HG02588 (cell line): Measurements from ENCODE around the gene SPPL3.
"Not testable (repeated sequence)": the region's sequence is repeated elsewhere in the genome, so short reads cannot be mapped to it uniquely, and the experiment has no call there.

Experiments used
- ATAC-seq: cut with Tn5 transposase; IDR thresholded peaks from one replicate; pipeline ENCODE4 v1.9.1; 2021; ENCODE audit warnings: mild to moderate bottlenecking, moderate library complexity; ENCODE audit not compliant: unreplicated experiment

Gene SPPL3

DNA sequence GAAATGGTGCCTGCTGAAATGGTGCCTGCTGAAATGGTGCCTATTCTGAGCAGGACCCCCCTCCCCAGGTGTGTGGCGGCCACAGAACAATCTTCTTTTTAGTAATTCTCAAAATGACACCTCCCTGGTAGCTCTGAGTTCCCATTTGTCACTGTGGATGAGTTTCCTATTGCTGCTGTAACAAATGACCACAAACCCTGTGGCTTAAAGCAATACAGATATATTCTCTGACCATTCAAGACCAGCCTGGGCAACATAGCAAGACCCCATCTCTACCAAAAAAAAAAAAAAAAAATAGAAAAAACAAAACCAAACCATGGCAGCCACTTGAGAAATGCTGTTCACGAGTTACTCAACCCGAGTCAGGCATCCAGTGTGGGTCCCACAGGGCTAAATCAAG is 170.6 kb downstream of the SPPL3 start:
- ATAC-seq = no peak

DNA sequence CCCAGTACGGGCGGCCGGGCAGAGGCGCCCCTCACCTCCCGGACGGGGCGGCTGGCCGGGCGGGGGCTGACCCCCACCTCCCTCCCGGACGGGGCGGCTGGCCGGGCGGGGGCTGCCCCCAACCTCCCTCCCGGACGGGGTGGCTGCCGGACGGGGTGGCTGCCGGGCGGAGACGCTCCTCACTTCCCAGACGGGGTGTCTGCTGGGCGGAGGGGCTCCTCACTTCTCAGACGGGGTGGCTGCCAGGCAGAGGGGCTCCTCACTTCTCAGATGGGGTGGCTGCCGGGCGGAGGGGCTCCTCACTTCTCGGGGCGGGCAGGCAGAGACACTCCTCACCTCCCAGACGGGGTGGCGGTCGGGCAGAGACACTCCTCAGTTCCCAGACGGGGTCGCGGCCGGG is 172.0 kb downstream of the SPPL3 start:
- ATAC-seq = not testable (repeated sequence)

- no peak for ATAC-seq
Observed at GRCh38 chr12:120726961-120727360, 177.2 kb downstream of the SPPL3 start.

DNA sequence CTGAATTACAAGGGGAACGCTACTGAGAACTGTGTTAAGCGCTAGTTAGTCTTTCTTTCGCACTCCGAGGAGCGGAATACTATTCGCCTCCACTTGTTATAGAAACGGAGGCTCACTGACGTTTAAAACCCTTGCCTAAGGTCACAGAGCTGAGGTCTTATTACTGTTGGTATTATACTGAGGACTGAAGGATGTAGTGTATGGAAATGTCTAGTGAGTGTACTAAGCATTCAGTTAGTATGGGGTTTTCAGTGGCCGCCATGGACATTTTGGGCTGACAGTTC is 177.7 kb downstream of the SPPL3 start:
- no peak for ATAC-seq

- peak; percentile 93 for ATAC-seq
Observed at GRCh38 chr12:120725659-120726509, 178.3 kb downstream of the SPPL3 start, which contains the start of gene ACADS. Gene ACADS, plus strand, starts transcription at chr12:120725826. Its CDS starts 60 bp downstream, at chr12:120725886.

GRCh38 chr12:120725151-120725658 is 179.0 kb downstream of the SPPL3 start:
- ATAC-seq = no peak

GRCh38 chr12:120724720-120725119 is 179.4 kb downstream of the SPPL3 start:
- no peak for ATAC-seq

DNA sequence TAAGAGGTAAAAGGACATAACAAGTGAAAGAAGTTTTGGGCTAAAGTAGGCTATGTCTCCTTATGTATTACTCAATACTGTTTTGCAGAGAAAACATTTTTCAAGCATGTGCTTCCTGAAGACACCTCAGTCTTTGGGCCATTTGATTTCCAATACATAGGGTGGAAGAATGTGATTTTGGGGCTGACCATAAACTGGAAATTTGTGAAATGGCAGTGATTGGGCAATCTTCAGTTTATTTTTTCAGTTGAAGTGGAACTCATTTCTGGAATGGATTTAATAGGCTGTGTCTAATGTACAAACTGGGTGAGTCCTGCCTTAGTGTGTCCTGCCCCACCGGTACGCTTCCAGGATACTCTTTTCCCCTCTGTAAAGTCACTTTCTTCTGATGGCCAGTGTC is 181.4 kb downstream of the SPPL3 start:
- no peak for ATAC-seq

GRCh38 chr12:120721866-120722265 is 182.3 kb downstream of the SPPL3 start:
- no peak for ATAC-seq

DNA sequence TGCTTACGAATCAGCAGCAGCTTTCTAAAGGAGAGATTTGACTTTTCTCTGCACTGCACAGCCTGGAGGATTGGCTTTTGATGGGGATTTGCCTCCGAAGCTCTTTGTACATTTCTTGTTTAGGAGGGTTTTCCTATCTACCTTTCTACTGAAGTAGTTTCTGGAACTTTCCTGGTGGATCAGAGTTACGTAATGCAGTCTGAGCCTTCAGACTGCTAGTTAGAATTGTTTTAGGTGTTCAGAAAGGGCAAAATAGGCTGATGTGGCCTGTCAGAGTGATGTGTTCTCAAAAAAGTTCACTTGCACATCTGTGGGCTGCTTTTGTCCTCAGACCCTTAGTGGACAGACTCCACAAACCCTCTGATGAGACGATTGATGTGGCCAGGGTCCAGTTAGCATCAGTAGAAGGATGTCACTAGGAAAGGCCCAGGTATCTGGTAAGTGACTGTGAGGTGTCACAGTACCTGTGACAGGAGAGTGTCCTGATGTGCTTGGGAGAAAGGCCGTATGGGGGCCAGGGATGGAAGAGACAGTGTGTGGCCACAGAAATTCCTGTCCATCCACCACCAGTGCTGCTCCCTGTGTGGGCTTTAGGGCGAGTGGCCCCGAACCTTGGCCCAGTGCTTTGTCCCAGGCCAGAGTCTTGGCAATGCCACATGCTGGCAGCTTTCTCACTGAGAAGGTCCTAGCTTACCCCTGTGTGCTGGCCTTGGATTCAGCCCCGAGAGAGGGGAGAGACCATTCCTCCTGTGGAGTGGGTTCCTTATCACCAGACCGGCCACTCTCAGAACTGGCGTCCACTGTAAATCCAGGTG is 183.0 kb downstream of the SPPL3 start:
- ATAC-seq = no peak

DNA sequence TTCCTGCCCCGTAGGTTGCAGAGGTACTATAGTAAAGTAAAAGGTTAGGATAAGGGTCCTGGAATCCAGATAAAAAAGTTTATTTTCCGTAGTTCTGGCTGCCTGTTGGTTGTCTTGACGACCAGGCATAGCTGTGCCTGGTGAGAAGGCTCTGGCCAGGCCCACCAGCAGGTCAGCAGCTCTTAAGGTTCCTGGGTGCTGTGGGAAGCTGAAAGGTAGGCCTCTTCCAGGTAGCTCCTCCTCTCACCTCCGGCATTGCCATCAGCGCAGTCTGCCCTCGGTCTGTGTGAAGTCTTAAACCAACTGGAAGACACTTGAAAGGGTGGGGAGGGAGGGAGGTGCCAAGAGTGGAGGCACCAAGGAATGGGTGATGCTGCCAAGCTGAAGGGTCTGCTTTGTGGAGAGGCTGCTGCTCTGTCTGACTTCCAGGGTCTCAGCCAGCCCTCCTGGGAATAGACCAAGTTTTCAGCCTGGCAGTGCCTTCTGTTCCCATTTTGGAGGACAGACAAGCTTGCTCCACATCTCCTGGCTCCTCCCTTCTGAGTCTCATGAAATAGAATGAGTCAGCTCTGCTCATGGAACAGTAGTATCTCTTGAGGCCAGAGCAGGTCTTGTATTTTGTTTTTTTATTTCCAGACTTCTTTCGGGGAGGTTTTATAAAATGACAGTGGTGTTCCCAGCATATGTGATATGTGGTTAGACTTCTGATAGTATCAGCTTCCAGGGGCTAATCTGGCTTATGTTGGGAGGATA is 183.7 kb downstream of the SPPL3 start:
- ATAC-seq = no peak

DNA sequence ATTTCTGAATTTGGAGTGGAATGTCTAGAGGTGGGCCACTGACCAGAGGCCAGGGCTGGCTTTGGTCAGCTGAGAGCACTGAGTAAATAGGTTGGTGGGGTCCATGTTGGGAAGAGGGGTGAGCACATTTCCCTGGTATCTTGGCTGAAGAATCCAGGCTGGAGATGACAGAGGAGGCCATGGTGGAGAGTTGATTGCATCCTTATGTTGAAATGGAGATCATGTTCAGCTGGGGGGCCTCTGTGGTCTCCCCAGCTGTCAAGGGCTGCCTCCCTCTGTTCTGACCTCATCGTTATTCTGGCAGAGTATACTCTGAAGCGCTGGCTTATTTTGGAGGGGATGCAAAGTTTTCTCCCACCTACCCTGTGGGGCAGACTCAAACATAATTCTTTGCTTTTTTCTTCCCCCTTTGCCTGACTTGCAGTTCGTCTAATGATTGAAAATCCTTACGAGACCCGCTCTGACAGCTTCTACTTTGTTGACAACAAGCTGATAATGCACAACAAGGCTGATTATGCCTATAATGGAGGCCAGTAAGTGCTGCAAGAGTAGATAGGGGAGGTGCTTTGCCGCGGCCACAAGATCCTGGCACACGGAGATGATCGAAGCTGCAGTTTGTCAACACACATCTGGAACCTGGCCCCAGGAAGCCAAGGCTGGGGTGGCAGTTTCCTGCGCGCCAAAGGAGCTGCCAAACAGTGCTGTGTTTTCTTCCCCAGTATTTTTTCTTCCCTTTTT is 184.5 kb downstream of the SPPL3 start:
- ATAC-seq = no peak

DNA sequence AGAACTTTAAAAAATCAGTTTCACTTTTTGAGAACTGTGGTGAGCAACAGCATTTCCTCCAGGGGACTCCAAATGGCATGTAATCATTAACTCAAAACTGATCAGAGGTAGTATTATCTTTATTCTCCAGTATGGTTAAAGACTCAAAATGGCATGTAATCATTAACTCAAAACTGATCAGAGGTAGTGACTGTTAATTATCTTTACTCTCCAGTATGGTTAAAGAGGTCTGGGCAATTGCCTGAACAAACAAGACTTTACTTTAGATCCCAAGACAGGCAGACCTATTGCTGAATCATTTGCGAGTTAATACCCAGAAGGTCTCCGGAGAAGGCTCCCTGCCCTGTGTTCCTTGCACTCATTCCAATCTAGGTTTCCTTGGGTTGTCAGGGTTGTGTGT is 185.1 kb downstream of the SPPL3 start:
- ATAC-seq = no peak

- ATAC-seq = no peak
Observed at GRCh38 chr12:120718055-120718454, 186.1 kb downstream of the SPPL3 start.

DNA sequence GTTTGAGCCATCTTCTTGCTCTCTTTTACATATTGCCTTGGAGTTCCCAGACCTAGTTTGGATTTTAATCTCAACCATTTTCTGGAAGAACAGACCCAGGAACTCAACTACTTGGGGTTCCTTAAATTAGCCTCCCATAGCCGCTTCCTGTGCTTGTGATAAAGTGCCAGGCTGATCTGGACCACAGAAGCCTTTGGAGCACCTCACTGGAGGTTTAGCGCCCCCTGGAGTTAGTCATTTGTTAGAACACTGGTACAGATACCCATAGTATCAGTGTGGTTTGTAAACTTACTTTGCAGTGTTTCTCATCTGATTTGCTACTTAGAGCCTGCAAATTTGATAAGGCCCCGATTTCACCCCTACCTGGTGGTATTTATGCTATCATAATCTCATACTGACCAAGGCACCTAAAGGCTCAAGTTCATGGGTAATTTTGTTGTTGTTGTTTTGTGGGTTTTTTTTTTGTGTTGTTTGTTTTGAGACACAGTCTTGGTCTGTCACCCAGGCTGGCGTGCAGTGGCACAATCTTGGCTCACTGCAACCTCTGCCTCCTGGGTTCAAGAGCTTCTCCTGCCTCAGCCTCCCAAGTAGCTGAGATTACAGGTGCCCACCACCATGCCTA is 190.2 kb downstream of the SPPL3 start:
- ATAC-seq = no peak

DNA sequence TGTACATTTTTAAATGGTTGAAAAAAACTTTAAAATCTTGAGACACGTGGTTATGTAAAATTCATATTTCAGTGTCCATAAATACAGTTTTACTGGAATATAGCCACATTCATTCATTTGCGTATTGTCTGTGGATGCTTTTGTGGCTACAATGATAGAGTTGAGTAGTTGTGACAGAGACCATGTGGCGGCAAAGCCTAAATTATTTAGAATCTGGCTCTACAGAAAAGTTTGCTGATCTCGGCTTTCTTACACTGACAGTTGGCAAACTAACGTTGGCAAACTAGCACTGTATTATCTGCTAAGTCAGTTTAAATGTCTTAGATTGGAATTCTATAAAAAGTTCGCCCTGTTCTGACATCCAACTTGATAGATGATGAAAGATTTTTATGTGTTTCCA is 191.5 kb downstream of the SPPL3 start:
- no peak for ATAC-seq
